Esophagus muscularis mucosa (tissue), 4 donors: ENCODE data around the gene GNAZ.

Experiments
- CTCF ChIP-seq, 3 experiments: fragments of 200-600 bp in 2 of 3; fragments of 450-650 bp in 1 of 3; sonication (generic) in 2 of 3; IDR thresholded peaks; one replicate each; pipeline ENCODE4 v1.5.1; 2017 to 2019; ENCODE audit warnings: antibody characterized with exemption in 3 of 3, mild to moderate bottlenecking in 2 of 3, moderate library complexity in 1 of 3
- EP300 ChIP-seq: sonication (generic); formaldehyde crosslinking; IDR thresholded peaks from one replicate; pipeline ENCODE4 v1.6.1; 2017; ENCODE audit warnings: antibody characterized with exemption
- POLR2A ChIP-seq: fragments of 450-650 bp; IDR thresholded peaks from one replicate; pipeline ENCODE4 v1.6.1; 2017; ENCODE audit warnings: antibody characterized with exemption, moderate library complexity, mild to moderate bottlenecking, low read depth

GRCh38 chr22:23119494-23120414, 49.4 kb downstream of the GNAZ start:
- TF ChIP-seq CTCF (IDR thresholded peaks at IDR 0.05) (no peak), POLR2A (no peak), EP300 (no peak)
